ENCODE data around the gene ITGA5.

The ITGA5 gene

DNA sequence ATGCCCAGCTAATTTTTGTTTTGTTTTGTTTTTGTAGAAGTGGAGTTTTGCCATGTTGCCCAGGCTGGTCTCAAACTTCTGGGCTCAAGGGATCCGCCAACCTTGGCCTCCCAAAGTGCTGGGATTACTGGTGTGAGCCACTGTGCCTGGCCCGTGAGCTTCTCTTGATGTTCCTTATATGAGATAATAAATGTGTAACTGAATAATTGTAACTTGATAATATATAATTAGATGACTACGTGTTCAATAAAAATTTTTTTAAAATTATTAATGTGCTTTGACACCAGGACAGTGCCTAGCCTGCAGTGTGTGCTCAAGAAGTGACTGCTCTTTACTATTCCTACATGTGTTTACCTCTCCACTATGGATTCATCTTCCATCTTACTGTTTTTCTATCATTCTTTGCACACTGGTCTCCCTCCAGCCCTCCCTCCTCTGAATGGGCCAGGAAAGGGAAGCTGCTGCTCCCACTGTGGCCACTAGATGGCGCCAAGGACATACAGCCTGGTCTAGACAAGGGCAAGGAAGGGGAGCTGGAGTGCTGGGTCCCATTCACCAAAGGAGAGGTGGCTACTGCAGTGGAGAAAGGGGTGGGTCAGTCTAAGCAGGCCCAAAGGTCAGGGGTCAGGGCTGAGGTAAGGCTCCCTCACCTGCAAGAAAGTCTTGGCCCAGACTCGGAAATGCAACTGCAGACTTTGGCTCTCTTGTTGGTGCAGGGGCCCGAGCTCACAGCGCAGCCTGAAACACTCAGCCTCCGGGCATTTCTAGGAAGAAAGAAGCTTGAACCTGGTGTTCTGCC is 19.9 kb downstream of the ITGA5 start:
- peak; percentile 37 for DNase-seq (ENCODE audit: extremely low read depth, insufficient read length)
- no peaks in the 10 kb centered on the region for H3K27me3 ChIP-seq (replicated peaks; ENCODE audit: control insufficient read depth, insufficient read depth, low read length)
- no peaks in the 10 kb centered on the region for H3K36me3 ChIP-seq (ENCODE audit: control insufficient read depth, insufficient read depth, low read length)
- no peak overlapping the region for H3K4me3 ChIP-seq (replicated peaks; ENCODE audit: low read depth, low read length)
- TF ChIP-seq, protein P1, sequence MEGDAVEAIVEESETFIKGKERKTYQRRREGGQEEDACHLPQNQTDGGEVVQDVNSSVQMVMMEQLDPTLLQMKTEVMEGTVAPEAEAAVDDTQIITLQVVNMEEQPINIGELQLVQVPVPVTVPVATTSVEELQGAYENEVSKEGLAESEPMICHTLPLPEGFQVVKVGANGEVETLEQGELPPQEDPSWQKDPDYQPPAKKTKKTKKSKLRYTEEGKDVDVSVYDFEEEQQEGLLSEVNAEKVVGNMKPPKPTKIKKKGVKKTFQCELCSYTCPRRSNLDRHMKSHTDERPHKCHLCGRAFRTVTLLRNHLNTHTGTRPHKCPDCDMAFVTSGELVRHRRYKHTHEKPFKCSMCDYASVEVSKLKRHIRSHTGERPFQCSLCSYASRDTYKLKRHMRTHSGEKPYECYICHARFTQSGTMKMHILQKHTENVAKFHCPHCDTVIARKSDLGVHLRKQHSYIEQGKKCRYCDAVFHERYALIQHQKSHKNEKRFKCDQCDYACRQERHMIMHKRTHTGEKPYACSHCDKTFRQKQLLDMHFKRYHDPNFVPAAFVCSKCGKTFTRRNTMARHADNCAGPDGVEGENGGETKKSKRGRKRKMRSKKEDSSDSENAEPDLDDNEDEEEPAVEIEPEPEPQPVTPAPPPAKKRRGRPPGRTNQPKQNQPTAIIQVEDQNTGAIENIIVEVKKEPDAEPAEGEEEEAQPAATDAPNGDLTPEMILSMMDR (IDR thresholded peaks at IDR 0.05; ENCODE audit: insufficient read depth, low read length, poor library complexity, severe bottlenecking): peak; percentile 100

DNA sequence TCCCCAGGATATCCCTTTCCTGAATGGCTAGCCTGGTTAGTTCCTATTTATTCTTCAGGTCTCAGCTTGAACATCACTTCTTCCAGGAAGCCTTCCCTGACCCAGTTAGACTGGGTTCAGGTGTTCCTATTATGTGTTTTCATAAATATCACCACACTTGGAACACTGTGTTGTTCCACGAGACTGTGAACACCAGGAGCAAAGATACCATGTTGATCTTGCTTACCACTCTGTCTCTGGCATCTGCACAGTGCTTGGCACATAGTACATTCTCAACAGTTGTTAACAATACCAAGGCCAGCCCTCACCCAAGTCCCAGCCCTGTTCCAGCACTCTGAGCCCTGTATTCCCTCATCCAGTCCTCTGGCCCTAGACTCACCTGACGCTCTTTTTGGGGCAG is 20.8 kb downstream of the ITGA5 start:
- DNase-seq (ENCODE audit: extremely low read depth, insufficient read length): no peak
- TF ChIP-seq, protein P1 (IDR thresholded peaks at IDR 0.05; ENCODE audit: insufficient read depth, low read length, poor library complexity, severe bottlenecking): no peak
- no peaks in the 10 kb centered on the region for H3K27me3 ChIP-seq (replicated peaks; ENCODE audit: control insufficient read depth, insufficient read depth, low read length)
- no peak overlapping the region for H3K4me3 ChIP-seq (replicated peaks; ENCODE audit: low read depth, low read length)
- no peaks in the 10 kb centered on the region for H3K36me3 ChIP-seq (ENCODE audit: control insufficient read depth, insufficient read depth, low read length)

DNA sequence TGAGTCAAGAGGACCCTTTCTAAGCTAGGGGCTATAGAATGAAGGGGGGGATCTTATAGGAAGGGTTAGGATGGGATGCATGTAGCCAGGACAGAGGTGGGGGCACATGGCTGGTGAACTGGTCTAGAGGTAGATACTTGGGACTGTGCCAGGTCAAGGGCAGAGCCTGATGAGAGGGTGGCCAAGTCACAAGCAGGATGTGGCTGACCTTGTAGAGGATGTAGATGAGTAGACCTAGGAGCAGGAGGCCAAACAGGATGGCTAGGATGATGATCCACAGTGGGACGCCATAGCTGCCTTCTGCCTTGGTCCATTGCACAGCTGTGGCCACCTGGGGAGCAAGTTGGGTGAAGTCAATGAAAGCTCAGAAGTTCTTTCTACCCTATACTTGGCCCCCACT is 21.9 kb downstream of the ITGA5 start:
- DNase-seq (ENCODE audit: extremely low read depth, insufficient read length): no peak
- TF ChIP-seq, protein P1 (IDR thresholded peaks at IDR 0.05; ENCODE audit: insufficient read depth, low read length, poor library complexity, severe bottlenecking): no peak
- no peaks in the 10 kb centered on the region for H3K36me3 ChIP-seq (ENCODE audit: control insufficient read depth, insufficient read depth, low read length)
- no peak overlapping the region for H3K4me3 ChIP-seq (replicated peaks; ENCODE audit: low read depth, low read length)
- no peaks in the 10 kb centered on the region for H3K27me3 ChIP-seq (replicated peaks; ENCODE audit: control insufficient read depth, insufficient read depth, low read length)

DNA sequence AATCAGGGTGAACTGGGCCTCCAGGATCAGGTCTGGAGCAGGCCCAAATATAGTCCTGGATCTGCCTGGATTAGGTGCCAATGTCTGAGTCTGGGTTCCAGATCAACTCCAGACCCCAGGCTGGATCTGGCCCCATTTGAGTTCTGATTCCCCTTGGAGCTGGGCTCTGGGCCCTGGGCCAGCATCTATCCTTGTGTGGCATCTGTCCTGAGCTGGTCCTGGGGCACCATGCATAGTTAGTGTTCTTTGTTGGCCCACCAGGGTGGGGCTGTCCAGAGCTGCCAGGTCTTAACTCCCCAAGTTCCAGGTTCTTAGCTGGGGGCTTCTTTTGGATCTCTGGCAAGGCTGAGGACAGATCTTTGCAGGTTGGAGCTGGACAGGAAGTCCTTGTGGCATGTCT is 23.5 kb downstream of the ITGA5 start:
- H3K4me3 ChIP-seq (replicated peaks; ENCODE audit: low read depth, low read length): no peak overlapping the region
- no peaks in the 10 kb centered on the region for H3K27me3 ChIP-seq (replicated peaks; ENCODE audit: control insufficient read depth, insufficient read depth, low read length)
- TF ChIP-seq, protein P1 (IDR thresholded peaks at IDR 0.05; ENCODE audit: insufficient read depth, low read length, poor library complexity, severe bottlenecking): no peak
- no peaks in the 10 kb centered on the region for H3K36me3 ChIP-seq (ENCODE audit: control insufficient read depth, insufficient read depth, low read length)
- DNase-seq (ENCODE audit: extremely low read depth, insufficient read length): no peak

DNA sequence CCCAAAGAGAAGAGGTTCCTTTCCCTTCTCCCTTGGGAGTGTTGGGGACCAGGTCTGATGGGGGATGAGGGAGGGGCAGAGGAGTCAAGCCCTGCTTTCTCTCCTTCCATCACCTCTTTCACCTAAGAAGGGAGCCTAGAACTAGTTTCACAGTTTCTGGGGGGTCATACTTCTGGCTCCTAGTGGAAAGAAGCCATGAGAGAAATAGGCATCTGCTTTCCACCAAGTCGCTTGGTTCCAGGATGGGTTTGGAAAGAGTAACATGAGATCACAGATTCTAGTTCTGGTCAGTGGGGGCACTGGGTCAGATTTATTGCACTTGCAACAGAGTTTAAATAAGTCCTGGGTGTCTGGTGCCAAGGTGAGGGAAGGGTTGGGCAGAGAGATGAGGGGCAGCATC is 24.1 kb downstream of the ITGA5 start:
- H3K4me3 ChIP-seq (replicated peaks; ENCODE audit: low read depth, low read length): no peak overlapping the region
- no peaks in the 10 kb centered on the region for H3K36me3 ChIP-seq (ENCODE audit: control insufficient read depth, insufficient read depth, low read length)
- DNase-seq (ENCODE audit: extremely low read depth, insufficient read length): no peak
- TF ChIP-seq, protein P1 (IDR thresholded peaks at IDR 0.05; ENCODE audit: insufficient read depth, low read length, poor library complexity, severe bottlenecking): no peak
- H3K27me3 ChIP-seq (replicated peaks; ENCODE audit: control insufficient read depth, insufficient read depth, low read length): no peaks in the 10 kb centered on the region

All from GM06990 (cell line).